SH-SY5Y (cell line): ENCODE results near the gene NELL2.

ENCODE experiments used
- GATA2 ChIP-seq: IDR thresholded peaks from 2 replicates; pipeline ENCODE4 v1.6.1; 2011; ENCODE audit warnings: mild to moderate bottlenecking, low read depth, low read length
- GATA3 ChIP-seq: IDR thresholded peaks from 2 replicates; pipeline ENCODE4 v1.6.1; 2011; ENCODE audit warnings: low read depth, mild to moderate bottlenecking, low read length, moderate library complexity

Gene NELL2

GRCh38 chr12:44582521-44582920 lies 293.6 kb downstream of the NELL2 start:
- TF ChIP-seq GATA2 (no peak), GATA3 (no peak)

GRCh38 chr12:44581642-44582242 lies 294.4 kb downstream of the NELL2 start:
- TF ChIP-seq GATA3, result no peak
- no peak for TF ChIP-seq GATA2

GRCh38 chr12:44574586-44574985 lies 301.5 kb downstream of the NELL2 start:
- TF ChIP-seq GATA2 (no peak), GATA3 (no peak)

DNA sequence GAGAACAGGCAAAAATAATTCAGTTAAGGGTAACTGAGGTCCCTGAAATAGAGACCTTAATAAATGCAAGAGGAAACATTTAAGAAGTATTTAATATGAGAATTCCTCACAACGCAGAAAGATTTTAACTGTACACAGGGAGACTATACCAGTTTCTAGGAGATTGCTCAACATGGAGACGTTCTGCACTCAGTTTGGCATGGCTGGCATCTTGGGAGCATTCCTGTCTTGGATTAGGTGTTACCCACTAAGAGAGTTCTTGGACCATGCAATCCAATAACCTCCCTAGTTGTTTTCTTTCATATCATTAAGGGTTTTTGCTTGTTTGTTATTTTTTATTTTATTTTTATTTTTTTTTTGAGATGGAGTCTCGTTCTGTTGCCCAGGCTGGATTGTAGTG lies 302.4 kb downstream of the NELL2 start:
- no peak for TF ChIP-seq GATA3
- TF ChIP-seq GATA2, result no peak

- no peak for TF ChIP-seq GATA3
- TF ChIP-seq GATA2, result no peak
Measured at GRCh38 chr12:44571006-44571550, 305.0 kb downstream of the NELL2 start.

- TF ChIP-seq GATA3 (no peak), GATA2 (no peak)
Measured at GRCh38 chr12:44570036-44570583, 306.0 kb downstream of the NELL2 start.

DNA sequence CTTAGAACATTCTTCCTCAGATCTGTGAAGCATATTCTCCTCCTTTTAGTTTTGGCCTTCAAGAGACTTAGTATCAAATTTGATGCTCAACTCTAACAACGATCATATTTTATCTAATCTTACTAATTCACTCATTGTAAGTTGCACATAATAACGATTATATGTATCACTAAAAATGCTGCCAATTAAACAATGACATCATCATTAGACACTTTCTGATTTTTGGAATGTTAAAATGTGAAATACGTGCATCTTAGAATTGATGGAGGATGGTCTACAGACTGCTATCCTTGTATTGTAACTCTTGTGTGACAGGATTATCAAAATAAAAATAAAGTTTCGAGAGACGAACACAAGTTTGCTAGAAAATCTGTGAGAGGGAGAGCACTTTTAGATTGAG lies 311.0 kb downstream of the NELL2 start:
- TF ChIP-seq GATA3, result no peak
- no peak for TF ChIP-seq GATA2

GRCh38 chr12:44563486-44563885 lies 312.6 kb downstream of the NELL2 start:
- TF ChIP-seq GATA3 (no peak), GATA2 (no peak)

DNA sequence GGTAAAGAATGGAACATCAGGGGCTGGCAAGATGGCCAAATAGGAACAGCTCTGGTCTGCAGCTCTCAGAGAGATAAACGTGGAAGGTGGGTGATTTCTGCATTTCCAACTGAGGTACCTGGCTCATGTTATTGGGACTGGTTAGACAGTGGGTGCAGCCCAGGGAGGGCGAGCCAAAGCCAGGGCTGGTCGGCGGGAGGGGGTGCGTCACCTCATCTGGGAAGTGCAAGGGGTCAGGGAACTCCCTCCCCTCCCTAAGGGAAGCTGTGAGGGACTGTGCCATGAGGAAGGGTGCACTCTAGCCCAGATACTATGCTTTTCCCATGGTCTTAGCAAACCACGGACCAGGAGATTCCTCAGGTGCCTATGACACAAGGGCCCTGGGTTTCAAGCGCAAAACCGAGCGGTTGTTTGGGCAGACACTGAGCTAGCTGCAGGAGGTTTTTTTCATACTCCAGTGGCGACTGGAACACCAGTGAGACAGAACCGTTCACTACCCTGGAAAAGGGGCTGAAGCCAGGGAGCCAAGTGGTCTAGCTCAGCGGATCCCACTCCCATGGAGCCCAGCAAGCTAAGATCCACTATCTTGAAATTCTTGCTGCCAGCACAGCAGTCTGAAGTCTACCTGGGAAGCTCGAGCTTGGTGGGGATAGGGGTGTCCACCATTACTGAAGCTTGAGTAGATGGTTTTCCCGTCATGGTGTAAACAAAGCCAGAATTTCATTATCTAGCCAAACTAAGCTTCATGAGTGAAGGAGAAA lies 317.6 kb downstream of the NELL2 start:
- TF ChIP-seq GATA2 (no peak), GATA3 (no peak)

DNA sequence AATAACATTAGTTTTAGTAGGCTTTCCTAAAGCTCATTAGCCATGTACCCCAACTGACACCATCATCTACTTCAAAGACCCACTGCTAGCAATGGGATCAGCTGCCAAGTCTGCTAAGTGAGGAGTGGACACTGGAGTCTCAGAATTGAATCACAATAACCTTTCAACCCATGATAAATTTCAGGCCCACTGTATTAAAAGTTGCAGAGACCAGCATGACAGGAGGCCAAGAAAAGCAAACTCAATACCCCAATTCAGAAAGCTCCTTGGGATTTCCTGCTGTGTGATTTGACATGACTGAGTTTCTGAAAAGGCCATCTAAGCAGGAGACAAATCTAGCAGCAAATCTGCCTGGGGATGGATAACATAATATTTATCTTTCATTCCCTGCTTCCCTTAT lies 320.7 kb downstream of the NELL2 start:
- no peak for TF ChIP-seq GATA2
- no peak for TF ChIP-seq GATA3

- no peak for TF ChIP-seq GATA2
- no peak for TF ChIP-seq GATA3
Measured at GRCh38 chr12:44551631-44552030, 324.5 kb downstream of the NELL2 start.

- no peak for TF ChIP-seq GATA2
- no peak for TF ChIP-seq GATA3
Measured at GRCh38 chr12:44550377-44550776, 325.7 kb downstream of the NELL2 start.

DNA sequence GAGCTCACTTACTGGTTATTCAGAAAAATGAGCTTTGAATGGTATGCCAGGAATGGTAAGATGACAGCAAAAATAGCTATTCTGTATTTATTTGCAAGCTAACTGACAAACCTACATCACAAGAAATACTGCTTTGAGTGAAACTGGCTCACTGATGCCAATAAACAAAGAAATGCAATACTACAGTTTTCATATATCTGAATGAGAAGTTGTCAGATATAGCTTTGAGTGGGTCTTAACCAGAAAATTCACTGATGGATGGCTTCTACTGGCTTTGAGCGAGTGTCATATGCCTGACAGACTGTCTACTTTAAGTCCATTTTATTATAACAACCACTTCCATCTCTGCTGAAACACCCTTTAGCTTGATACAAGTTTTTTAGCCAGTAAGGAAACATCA lies 330.1 kb downstream of the NELL2 start:
- no peak for TF ChIP-seq GATA2
- TF ChIP-seq GATA3, result no peak

GRCh38 chr12:44544018-44544417 lies 332.1 kb downstream of the NELL2 start:
- TF ChIP-seq GATA3, result no peak
- no peak for TF ChIP-seq GATA2

- TF ChIP-seq GATA2, result no peak
- TF ChIP-seq GATA3, result no peak
Measured at GRCh38 chr12:44542716-44543115, 333.4 kb downstream of the NELL2 start.
